SW 1271 (cell line): Measurements from ENCODE around the gene RSPH4A.
"Not testable (repeated sequence)": the region's sequence is repeated elsewhere in the genome, so short reads cannot be mapped to it uniquely, and the experiment has no call there.

Experiments used
- DNase-seq, 2 experiments: peaks; one replicate each; lab custom pipeline; 2025; lab: John Stamatoyannopoulos, UW

Gene RSPH4A

DNA sequence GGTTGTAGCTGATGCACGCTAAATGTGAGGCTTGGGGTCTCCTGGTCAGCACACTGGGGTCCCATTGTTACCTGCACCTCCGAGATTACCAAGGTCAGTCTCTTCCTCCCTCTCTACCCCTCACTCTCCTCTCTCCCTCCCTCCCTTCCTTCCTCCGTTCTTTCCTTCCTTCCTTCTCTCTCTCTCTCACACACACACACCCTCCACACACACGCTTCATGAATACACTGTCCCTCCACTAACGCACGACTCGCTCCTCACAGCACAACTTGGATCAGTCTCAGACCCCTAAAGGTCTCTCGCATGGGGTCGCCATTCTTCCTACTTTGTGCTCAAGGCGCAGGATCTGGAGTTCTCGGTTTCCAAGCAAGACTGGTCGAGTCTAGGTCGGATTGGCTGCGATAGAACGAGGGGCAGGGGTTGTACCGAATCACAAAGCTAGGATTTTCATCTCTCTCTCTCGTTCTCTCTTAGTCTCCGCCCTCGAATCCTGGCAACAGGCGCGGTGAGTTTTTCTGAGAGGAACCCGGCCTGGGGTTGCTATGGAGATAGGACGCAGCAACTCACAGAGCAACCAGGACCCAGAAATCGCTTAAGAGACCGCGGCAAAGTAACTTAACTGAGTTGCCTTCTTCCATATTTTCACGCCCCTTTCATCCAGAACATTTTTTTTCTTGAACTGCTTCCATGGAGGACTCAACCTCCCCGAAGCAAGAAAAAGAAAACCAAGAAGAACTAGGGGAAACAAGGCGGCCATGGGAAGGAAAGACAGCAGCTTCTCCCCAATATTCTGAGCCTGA lies at the start of gene RSPH4A:
TSS of gene RSPH4A (plus strand) at position 543 of the 800 bp plus-strand sequence. CDS start at position 688, 145 bp downstream.
- peak; percentile 49 to 89 for DNase-seq

DNA sequence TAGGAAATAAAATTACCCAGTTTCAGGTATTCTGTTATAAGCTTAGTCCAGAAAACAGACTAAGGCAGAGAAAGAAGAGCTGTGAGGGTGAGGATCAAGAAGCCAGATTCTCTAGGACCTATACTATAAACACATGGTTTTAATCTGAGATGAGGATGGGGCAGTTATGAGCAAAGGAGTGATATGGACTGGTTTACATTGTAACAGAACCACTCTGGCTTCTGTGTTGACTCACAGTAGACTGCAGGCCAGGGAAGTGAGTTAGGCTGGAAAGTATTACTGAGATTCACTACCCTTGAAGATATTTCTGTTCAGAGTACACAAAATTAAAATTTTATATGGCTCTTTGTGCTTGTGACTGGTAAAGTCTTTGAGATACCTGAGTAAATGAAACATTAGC lies 48.2 kb upstream of the RSPH4A start:
- DNase-seq: no peak

DNA sequence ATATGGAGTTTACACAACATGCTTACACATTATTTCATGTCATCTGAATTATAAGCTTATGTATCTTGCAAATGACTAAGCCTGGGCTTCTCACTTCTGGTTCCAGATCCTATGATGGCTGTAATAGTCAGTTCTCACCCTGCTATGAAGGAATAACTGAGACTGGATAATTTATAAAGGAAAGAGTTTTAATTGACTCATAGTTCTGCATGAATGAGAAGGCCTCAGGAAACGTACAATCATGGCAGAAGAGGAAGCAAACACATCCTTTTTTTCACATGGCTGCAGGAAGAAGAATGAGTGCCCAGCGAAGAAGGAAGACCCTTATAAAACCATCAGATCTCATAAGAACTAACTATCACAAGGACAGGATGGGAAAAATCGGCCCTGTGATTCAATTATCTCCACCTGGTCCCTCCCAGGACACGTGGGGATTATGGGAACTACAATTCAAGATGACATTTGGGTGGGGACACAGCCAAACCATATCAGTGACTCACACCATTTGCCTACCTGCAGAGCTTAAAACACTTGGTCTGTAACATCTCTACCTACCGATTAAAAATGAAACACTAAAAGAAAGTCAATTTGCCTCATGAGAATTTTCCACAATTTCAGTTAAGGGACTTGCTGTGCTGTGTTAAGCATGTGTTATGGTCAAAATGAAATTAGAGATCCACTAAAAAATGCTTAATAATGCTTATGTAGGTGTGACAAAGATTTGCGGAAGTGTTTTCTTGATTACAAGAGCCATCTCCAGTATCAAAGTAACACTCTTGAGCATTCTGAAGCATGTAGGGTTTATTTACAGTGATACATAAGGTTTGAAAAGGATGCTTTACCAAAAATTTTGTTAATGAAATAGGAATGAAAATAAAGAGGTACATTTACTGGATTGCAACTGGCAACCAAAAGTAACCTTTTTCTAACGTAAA lies 47.2 kb upstream of the RSPH4A start:
- DNase-seq: no peak

DNA sequence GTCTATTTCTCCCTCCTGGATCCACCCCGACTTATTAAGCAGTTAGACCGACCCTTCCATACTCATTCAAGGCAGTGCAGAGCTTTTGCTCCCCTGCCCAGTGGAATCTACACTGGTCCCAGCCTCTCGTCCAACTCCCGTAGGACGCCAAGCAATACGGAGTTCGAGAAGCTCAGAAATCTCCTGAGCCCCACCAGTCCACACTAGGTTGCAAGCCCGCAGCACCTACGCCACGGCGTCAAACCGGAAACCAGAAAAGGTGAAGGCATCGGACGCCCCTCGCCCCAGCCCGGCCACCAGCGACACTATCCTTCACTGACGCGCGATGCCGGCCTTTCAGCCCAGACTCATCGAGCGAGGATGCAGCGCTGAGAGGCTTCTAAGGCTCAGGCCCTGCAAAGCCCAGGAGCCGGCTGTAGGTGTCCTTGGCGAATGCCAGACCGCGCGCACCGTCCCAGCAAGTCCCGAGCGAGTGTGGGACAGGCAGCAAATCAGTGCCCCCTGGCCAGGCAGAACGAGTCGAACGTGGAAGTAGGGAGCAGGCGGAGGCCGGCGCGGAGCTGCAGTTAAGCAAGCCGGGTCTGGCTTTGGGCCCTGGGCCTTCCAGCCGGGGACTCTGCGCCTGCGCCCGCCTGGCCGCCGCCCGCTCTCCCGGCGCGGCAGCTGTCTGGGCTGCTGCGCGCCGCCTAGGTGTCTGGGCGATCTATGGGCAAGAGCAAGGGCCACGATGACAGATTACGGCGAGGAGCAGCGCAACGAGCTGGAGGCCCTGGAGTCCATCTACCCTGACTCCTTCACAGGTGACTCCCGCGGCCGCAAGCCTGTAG lies 45.2 kb upstream of the RSPH4A start, which contains the start of gene RWDD1:
TSS of gene RWDD1 (plus strand) at position 649 of the 827 bp plus-strand sequence. CDS start at position 728, 79 bp downstream.
- DNase-seq: peak; percentile 93 to 98

DNA sequence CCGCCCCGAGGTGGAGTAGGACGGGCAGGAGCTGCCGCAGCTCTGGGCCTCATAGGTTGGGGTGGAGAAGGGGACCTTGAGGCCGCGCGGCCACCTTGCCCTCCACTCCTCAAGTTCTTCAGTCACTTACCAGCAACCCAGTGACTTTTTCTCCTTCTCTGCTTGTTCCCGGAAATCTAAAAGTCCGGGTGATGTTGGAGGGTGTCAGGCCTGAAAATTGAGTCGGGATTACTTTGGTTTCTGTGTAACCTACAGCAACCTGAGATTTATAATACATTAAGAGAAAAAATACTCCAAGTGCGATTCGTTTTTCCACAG lies 44.6 kb upstream of the RSPH4A start:
- DNase-seq: no peak

DNA sequence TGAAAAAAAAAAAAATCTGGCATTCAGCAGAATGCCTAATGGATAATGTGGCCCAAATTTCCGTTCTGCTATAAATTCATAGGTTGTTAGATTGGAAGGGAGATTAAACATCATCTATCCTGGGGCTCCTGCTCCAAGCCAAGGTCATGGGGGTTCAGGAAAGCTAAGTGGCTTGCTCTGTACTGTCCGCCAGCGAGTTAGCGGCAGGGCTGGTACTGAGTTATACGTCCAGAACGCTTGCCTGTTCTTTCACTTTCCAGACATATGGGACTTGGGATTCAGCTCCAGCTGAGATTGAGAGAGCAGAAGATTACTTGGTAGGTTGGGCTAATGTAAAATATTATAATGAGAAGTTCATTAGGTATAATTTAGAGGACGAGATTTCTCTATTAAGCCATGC lies 44.1 kb upstream of the RSPH4A start:
- no peak for DNase-seq

DNA sequence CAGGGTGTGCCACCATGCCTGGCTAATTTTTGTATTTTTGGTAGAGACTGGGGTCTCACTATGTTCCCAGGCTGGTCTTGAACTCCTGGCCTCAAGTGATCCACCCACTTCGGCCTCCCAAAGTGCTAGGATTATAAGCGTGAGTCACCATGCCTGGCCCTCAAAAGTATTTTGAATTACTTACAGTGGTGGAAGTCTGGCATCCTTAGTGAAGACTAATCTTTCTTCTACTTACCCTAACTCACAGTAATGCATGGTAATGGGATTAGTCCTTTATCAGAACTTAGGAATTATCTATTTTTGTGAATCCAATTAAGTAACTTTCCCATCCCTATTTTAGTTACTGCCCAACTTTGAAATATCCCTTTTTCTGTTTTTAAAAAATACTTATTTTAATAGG lies 41.1 kb upstream of the RSPH4A start:
- no peak for DNase-seq

DNA sequence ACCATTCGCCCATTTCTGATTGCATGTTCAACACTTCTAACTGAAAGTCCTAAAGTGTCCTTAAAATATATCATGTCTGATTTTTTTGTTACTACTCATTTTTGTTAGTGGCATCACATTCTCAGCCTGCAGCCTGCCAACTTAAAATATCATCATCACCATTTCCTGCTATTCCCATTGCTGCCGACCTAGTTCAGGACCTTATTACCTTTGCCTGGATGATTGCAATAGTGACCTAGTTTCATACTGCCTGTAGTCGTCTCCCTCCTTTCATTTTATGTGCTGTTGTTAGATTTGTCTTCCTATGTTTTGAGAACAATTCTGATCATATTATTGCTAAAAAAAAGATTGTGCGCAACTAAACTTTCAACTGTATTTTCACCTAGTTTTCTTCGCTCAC lies 38.8 kb upstream of the RSPH4A start:
- no peak for DNase-seq

DNA sequence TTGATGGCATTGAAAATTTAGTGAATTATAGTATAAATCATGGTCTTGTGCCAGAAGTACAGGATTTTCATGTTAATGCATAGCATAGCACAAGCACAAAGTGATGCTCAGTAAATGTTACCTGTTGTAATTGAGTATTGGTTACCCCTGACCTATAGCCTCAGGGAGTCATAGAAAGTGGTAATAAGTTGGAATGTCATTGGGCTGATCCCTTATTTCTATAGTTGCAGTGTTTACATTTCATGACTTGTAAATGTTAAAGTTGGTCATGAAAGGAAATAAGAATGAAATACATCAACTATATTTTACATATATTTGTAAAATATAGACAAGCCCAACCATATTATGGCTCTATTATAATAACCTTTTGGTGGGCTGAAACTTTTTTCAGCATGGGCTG lies 37.9 kb upstream of the RSPH4A start:
- no peak for DNase-seq

DNA sequence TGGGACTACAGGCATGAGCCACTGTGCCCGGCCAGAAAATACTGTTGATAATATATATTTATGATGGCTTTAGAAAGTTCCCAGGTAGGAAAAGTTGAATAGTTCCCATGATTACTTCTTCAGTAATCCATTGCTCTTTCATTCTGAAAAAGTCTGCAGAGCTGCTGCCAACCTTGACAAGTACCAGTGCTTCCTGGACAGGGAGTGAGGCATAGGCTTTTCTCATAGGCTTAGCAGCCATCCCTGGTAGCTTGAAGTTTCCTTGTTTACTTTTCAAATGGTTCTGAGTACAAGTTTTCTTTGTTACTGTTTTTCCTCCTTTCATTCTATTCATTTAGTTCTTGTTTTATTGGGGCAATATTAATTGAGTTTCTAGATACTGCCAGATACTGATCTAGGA lies 37.1 kb upstream of the RSPH4A start:
- no peak for DNase-seq

DNA sequence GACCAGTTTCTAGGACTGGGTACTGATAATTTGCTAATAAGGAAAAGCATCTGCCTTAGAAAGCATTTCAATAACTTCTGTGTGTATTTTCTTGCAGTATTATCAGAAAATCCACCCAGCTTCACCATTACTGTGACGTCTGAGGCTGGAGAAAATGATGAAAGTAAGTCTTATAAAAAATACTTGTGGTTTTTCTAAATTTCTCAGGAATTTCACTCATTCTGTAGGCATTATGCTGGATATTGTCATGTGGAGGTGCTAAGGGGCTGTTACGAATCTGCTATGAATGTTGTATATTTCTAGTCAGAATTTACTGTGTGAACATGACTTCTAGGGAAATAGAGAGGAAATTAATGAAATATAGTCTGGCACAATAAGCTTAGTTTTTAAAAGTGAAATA lies 36.1 kb upstream of the RSPH4A start:
- no peak for DNase-seq

DNA sequence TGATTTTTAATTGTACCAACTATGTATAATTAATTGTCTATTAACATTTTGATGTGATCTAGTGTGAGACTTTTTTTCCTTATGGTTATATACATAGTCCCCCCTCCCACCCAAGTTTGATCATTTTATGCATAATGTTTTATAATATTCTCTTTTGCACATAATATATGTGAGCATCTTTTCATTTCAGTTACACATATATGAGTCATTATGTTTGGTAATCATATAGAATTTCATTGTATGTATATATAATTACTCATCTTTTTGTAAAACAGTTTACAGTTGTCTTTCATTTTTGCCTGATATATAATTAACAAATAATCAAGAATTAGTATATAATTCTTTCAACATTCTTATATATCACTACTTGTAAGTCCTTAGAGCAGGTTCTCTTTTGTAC lies 30.0 kb upstream of the RSPH4A start:
- no peak for DNase-seq

DNA sequence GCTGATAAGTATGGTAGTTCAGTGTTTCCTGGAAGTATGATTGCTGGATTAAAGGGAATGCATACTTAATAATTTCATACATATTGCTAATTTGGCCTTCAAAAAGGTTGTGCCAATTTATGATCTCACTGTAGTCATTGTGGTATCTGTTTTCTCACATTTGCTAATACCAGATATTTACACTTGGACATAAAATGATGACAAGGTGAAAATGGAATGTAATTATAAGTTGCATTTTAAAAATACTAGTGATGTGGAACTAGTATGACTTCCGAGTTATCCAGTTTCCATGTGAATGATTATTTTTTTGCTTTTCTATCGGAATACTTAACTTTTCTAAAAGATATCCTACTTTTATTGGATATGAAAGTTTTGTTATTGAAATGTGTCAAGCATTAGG lies 29.5 kb upstream of the RSPH4A start:
- DNase-seq: no peak

DNA sequence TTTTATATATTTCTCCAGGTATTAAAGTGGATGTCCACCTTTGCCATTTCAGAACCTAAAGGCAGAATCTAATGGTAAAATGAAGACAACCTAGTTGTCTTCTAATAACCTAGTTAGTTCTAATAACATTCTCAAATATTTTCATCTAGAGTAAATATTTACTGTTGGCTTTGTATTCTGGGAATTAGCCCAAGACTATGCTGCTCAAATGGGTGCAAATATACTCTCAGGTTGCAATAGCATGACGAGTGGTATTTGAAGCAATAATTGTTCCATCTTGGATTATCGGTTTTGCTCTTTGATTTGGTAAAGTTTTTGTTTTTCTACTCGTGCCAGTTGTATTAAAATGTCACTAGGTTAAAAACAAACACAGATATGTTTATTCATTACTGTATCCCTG lies 21.0 kb upstream of the RSPH4A start:
- no peak for DNase-seq

DNA sequence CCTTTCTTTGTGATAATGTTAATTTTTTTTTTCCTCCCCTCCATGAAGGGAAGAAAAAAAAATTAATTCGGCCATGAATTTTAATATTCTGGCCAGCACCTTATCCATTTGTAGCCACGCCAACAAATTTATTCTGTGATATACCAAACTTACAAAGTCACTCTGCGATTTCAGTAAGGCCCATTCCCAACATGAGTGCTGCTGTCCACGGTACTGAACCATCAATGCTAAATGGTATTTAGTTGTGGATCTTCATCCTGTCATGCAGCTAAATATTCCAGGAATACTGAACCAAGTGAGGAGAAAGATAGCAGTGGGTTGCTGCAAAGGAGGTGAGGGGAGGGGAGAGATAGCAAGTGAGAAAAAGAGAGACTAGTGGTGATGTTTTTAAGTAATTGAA lies 19.5 kb upstream of the RSPH4A start:
- no peak for DNase-seq

DNA sequence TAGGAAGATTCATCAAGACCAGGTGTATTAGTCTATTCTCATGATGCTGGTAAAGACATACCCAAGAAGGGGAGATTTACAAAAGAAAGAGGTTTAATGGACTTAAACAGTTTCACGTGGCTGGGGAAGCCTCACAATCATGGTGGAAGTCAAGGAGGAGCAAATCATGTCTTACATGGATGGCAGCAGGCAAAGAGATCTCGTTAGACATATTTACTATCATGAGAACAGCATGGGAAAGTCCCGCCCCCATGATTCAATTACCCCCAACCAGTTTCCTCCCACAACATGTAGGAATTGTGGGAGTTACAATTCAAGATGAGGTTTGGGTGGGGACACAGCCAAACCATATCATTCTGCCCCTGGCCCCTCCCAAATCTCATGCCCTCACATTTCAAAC lies 12.4 kb upstream of the RSPH4A start:
- DNase-seq: not testable (repeated sequence)

DNA sequence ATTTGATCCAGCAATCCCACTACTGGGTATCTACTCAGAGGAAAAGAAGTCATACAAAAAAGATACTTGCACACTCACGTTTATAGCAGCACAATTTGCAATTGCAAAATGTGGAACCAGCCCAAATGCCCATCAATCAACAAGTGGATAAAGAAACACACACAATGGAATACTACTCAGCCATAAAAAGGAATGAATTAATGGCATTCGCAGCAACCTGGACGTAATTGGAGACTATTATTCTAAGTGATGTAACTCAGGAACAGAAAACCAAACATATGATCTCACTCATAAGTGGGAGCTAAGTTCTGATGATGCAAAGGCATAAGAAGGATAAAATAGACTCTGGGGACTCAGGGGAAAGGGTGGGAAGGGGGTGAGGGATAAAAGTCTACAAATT lies 11.4 kb upstream of the RSPH4A start:
- DNase-seq: not testable (repeated sequence)

DNA sequence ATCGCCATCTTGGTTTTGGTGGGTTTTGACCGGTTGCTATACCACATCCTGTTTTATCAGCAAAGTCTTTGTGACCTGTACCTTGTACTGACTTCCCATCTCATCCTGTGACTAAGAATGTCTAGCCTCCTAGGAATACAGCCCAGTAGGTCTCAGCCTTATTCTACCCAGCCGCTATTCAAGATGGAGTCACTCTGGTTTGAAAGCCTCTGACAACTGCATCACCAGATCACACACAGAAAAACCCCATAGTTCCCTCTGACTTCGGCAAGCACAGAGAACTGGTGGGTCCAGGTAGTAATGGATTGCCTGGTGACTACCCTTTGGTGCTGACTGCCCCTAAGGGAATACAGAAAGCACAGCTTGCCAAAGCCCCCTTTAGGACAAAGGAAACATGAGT lies 10.3 kb upstream of the RSPH4A start:
- DNase-seq: no peak

DNA sequence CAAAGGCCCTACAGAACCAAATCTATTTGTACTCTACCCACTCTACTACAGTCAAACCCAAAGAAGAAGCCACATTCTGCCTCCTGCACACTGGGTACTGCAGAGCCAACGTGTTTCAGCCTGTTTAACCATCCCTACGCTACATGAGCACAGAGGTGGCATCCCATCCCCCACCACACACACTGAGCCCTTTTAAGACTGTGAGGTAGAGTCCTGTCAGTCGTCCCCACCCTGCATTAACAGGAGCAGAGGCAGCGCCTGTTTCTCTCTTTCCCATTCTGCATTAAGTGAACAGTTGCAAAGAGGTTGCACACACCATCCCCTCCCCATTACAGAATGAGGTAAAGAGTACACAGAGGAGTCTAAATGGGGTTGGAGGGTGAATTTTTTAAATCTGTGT lies 5.2 kb upstream of the RSPH4A start:
- no peak for DNase-seq

DNA sequence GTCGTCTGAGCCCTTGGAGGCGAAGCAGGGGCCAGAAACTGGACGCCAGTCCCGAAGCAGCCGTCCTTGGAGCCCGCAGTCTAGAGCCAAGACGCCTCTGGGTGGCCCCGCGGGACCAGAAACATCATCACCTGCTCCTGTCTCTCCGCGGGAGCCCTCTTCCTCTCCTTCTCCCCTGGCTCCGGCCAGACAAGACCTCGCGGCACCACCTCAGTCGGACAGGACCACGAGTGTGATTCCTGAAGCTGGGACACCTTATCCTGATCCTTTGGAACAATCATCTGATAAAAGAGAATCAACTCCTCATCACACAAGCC lies 416 bp downstream of the RSPH4A start:
- no peak for DNase-seq

DNA sequence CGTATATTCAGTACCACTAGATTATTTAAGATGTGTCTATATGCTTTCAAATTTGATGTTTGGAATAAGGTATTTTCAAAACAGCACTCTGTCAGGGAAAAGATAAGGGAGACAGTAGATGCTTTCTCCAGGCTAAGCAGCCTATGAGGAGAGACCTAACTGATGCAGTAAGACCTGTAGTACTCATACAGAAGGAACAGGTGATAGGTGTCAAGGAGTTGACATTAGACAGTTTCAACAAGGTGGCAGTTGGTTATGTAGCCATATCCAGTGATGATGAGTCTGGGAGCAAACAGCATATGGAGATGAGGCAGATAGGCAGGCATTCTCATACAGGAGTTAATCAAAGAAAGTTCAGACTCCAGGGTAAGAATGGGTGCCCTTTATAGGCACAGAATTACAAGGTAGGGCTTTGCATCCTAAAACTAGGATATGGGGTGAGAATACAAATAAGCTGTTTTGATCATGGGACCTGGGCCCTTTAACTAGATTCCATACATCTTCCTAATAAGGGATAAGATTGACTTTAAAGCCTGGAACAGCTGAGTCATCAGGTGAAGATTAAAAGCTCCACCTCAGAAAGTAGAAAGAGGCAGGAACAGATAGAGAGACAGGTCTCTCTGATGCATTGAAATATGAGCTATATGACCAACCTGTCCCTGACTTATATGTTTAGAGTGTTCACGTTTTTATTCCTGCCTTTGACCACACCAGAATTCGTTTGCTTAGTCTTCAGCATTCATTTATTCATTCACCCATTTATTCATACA lies 7.9 kb downstream of the RSPH4A start:
- no peak for DNase-seq

DNA sequence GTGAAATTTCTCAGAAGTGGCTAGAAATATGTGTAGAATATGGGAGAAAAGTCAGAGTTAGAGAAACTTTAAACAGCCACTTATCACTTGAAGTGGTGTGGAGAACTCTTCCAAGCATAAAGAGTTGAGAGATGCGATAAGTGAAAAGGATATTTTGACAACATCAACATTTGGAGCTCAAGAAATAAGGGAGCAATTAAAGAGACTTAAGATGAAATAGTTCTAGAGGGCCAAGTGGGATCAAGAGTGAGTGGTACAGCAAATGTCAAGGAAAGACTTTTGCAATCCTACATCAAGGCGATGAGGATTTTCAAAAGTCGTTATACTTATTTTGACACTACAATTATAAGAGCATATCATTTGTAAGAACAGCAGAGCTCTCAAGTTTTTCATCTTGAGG lies 9.6 kb downstream of the RSPH4A start:
- no peak for DNase-seq
